Gastrocnemius medialis (tissue), 4 donors: ENCODE data around the gene NTSR2.

Experiments used
- POLR2A ChIP-seq, 2 donors: fragments of 450-650 bp; IDR thresholded peaks; one replicate each; pipeline ENCODE4 v1.6.1; 2017; ENCODE audit warnings: antibody characterized with exemption in 2 of 2, mild to moderate bottlenecking in 2 of 2, moderate library complexity in 2 of 2
- TF ChIP-seq, protein P1 (sequence below), 5 experiments: fragments of 450-650 bp in 3 of 5; fragments of 200-600 bp in 2 of 5; sonication (generic) in 2 of 5; IDR thresholded peaks in 4 of 5; conservative IDR thresholded peaks in 1 of 5; 1 replicate in 4 of 5; 2 replicates in 1 of 5; pipeline ENCODE4 v1.5.1; 2016 to 2019; ENCODE audit warnings: antibody characterized with exemption in 5 of 5, mild to moderate bottlenecking in 3 of 5, moderate library complexity in 3 of 5

DNA sequence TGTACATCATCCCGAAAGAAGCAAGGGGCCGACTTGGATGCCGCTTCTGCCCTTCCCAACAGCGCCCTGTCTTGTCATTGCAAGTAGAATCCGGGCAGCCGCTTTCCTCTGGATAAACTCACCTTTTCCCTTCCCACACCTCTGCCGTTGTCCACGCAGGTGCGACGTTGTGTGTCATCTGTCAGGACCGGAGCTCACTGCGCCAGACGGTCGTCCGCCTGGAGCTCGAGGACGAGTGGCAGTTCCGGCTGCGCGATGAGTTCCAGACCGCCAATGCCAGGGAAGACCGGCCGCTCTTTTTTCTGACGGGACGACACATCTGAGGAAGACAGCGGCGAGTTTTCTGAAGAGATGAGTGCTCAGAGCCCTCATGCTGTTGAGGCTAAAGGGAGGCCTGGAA, 29.9 kb downstream of the NTSR2 start:
- TF ChIP-seq POLR2A (IDR thresholded peaks at IDR 0.05) = no peak
- TF ChIP-seq, protein P1, sequence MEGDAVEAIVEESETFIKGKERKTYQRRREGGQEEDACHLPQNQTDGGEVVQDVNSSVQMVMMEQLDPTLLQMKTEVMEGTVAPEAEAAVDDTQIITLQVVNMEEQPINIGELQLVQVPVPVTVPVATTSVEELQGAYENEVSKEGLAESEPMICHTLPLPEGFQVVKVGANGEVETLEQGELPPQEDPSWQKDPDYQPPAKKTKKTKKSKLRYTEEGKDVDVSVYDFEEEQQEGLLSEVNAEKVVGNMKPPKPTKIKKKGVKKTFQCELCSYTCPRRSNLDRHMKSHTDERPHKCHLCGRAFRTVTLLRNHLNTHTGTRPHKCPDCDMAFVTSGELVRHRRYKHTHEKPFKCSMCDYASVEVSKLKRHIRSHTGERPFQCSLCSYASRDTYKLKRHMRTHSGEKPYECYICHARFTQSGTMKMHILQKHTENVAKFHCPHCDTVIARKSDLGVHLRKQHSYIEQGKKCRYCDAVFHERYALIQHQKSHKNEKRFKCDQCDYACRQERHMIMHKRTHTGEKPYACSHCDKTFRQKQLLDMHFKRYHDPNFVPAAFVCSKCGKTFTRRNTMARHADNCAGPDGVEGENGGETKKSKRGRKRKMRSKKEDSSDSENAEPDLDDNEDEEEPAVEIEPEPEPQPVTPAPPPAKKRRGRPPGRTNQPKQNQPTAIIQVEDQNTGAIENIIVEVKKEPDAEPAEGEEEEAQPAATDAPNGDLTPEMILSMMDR (IDR thresholded peaks at IDR 0.05 in 4 of 5, conservative IDR thresholded peaks at IDR 0.05 in 1 of 5) = no peak
